NCI-H1048 (cell line): Measurements from ENCODE around the gene BICDL1.

Experiments used
- DNase-seq: peaks from one replicate; lab custom pipeline; 2025; lab: John Stamatoyannopoulos, UW

The BICDL1 gene

GRCh38 chr12:120055231-120056000 lies 66.4 kb downstream of the BICDL1 start:
- DNase-seq: no peak

GRCh38 chr12:120056739-120057138 lies 67.7 kb downstream of the BICDL1 start:
- no peak for DNase-seq

DNA sequence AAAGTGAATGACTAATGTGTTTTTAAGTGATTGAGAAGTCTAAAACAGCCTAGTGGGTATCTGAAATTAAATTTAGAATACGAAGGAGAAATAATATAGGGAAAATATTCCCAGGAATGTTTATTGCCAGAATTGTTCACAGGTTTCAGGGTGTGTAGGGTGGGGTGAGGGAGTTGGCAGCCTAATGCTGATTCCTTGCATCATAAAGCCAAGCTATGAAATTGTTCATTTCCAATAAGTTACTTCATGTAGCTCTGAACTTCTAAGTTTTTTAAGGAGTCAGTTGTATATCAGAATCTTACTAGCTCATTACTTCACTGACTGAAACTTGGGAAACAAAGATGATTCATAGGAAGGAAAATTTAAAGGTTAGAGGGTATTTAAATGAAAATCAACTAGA lies 71.2 kb downstream of the BICDL1 start:
- DNase-seq: no peak

DNA sequence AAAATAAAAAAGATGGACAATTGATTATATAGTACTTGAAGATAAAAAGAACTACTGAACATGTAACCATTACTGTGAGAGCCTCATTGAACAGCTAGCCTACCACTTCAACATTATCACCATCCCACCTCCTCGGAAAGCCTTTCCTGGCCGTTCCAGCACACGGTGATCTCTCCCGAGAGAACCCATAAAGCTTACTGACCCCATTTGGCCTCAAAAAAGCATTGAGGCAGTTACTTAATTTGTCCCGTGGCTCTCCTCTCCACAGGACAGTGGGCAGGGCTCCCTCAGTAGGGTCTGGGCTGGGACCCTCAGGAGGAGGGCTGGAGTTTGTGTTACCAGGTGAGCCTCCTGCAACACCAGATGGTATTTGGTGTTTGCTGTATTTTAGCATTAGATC lies 71.7 kb downstream of the BICDL1 start:
- no peak for DNase-seq

- no peak for DNase-seq
Measured at GRCh38 chr12:120061575-120062214, 72.7 kb downstream of the BICDL1 start.

- no peak for DNase-seq
Measured at GRCh38 chr12:120062976-120063579, 74.0 kb downstream of the BICDL1 start.

GRCh38 chr12:120064054-120064940 lies 75.3 kb downstream of the BICDL1 start:
- no peak for DNase-seq

- DNase-seq: no peak
Measured at GRCh38 chr12:120065472-120065871, 76.4 kb downstream of the BICDL1 start.

GRCh38 chr12:120066341-120066740 lies 77.3 kb downstream of the BICDL1 start:
- no peak for DNase-seq

DNA sequence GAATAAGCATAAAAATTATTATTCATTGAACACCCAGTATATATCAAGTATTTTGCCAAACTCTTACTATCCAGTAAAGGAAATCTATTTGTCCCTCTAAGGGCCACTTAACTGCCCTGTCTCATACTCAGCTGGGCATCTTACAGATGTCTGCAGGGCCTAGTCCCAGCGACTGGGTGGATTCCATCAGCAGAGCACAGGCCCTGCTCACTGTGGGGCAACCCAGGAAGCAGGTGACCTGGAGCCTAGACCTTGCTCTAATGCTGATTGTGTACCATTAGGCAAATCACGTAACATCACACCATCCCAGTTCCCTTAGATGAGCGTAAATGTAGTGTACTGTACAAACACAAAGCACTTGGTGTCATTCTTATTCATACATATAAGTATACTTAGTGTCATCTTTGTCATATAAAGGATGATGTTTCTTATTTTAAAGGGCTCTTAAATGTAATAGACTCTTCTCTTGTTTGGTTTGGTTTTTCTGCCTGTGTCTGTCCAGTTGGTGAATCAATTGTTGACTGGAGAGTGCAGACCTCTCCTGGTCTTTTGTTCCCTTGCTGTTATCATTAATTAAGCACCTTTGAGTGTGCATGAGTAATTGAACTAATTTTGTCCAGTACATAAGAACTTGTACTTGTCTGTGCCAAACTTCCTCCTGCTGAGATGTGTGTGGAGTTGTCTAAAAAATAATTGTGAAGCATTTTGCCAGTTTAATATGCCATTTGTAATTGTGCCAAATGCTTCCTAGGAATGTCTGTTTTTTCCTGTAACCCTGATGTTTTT lies 78.2 kb downstream of the BICDL1 start:
- DNase-seq: no peak

DNA sequence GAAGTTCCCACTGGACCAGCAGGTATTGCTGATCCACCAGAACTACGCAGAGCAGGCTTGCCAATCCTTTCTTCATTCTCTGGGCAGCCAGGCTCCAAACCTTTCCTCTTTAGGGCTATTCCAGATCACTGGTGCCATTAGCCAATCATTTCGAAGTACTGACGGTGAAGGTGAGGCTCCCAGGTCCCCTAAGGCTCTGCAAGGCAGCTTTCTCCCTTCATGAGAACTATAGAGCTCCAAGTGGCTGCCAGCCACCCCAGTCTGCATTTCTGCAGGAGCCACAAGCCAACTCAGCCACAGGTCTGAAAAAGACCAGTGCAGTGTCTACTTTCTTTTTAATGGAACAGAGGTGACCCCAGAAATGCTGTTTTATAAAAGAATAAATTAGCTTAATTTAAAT lies 78.9 kb downstream of the BICDL1 start:
- DNase-seq: no peak

DNA sequence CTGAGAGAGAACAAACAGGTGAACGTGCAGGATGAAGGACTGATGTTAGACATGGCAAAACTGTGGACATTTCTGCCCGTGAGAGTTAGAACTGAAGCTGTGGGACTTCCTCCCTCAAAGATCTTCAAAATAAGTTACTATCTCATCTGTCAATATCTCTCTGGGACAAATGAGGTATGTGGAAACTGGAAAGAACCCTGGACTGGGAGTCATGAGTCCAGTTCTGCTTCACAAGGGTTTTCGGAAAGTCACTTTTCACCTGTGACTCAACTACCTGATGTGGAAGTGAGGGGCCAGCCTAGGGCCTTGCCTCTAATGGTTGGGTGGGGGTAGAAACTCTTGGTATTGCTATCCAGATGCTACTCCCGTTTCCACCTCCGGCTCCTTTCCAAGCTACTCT lies 80.2 kb downstream of the BICDL1 start:
- DNase-seq: no peak

- no peak for DNase-seq
Measured at GRCh38 chr12:120071493-120072020, 82.5 kb downstream of the BICDL1 start.

DNA sequence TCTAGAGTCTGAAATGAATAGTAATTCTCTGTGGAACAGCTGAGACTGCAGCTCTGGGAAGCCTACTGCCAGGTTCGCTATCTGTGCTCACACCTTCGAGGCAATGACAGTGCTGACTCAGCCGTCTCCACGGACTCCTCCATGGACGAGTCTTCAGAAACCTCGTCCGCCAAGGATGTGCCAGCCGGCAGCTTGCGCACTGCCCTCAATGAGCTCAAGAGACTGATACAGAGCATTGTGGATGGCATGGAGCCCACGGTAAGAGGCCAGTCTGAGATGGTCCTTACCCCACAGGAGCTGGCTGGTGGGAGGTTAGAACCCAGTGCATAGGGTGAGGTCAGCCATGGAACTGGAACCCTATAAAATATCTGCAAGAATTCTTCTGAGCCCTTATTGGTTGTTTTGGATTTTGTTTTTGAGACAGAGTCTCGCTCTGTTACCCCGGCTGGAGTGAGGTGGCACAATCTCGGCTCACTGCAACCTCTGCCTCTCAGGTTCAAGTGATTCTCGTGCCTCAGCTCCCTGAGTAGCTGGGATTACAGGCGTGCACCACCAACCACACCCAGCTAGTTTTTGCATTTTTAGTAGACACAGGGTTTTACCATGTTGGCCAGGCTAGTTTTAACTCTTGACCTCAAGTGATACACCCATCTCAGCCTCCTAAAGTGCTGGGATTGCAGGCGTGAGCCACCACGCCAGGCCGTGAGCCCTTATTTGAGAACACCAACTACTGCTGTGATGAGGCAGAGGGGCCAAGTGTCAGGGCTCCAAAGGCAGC lies 83.6 kb downstream of the BICDL1 start:
- no peak for DNase-seq

GRCh38 chr12:120075034-120075616 lies 86.1 kb downstream of the BICDL1 start:
- no peak for DNase-seq

DNA sequence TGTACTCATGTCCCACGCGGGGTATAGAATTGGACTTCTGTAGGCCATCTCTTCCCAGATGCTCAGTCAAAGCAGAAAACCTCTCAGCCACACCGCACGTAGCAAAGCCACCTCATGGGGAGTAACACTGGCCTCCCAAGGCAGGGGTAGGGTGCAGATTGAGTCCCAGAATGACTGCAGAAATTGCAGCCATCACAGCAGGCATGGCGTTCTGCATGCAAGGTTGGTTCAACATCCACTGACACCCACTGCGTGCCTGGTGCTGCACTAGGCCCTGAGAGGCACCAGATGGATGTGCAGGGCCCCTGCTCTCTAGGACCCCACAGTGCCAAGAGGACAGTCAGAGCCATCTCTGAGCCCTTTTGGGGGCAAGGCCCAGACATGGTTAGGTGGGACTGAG lies 87.6 kb downstream of the BICDL1 start:
- DNase-seq: no peak

GRCh38 chr12:120077260-120077659 lies 88.2 kb downstream of the BICDL1 start:
- DNase-seq: no peak

DNA sequence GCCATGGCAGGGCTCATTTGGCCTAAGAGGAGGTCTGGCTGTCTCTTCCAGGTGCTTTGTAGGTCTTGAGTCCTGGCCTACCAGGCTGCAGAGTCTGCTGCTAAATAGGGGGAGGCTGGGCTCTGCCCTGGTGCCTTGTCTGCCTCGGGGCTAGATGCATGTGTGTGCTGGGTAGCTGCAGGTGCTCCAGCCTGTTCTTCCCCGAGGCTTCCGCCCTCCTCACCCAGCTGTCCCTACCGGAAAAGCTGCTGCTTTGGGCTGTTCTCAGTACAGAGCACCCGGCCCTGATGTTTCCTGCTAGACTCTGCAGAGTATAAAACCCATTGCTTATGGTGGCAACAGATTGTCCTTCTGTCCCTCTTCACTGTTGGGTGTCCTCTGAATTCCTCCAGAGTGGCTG lies 89.8 kb downstream of the BICDL1 start:
- DNase-seq: no peak

DNA sequence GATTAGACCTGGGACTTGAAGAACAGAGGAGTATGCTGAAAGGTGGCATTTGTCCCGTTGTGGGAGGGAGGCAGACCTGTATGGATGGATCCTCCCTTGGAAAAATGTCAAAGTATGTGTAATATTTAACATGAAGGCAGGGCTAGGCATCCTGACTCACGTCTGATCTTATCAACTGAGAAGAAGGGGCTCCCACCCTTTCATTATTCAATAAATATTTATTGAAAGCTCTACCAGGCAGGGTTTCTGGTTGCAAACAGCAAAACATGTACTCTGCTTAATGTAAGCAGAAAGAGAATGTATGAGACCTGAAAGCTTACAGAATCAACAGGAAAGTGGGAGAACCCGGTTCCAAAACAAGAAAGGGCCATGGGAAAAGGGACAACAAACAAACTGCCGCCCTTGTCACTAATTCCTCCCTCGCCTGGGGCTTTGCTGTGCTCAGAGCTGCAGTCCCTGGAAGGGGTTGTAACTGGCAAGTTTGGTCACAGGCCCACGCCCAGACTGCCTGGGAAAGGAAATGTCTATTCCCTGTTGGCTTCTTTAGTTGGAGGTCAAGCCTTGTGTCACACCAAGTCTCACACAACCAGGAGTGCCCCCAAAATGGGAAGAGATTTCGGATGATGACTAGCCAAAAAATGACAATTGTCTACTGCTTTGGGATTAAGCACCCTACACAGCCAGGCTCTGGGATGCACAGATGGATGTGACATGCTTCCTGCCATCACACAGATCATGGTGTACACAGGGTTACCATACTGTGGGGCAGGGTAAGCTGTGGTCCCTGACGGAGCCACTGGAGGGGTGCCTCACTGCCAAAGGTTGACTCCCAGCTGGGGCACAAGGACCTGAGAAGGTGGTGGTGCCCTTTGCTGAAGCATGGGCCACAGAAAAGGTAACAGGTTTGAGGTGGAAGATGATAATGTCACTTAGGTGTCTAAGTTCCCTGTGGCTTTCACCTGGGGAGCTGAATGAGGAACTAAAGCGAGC lies 90.7 kb downstream of the BICDL1 start:
- no peak for DNase-seq
